ENCODE measurements around the gene DKKL1. TPM values are rescaled to one million over a fixed set of nuclear protein-coding genes. Genes with fewer than 3 reads are reported as not detected.

DKKL1 gene
- total RNA-seq, 4 donors from 2014 or later = 2.6 TPM; not detected in 3

- TF ChIP-seq, protein P1, sequence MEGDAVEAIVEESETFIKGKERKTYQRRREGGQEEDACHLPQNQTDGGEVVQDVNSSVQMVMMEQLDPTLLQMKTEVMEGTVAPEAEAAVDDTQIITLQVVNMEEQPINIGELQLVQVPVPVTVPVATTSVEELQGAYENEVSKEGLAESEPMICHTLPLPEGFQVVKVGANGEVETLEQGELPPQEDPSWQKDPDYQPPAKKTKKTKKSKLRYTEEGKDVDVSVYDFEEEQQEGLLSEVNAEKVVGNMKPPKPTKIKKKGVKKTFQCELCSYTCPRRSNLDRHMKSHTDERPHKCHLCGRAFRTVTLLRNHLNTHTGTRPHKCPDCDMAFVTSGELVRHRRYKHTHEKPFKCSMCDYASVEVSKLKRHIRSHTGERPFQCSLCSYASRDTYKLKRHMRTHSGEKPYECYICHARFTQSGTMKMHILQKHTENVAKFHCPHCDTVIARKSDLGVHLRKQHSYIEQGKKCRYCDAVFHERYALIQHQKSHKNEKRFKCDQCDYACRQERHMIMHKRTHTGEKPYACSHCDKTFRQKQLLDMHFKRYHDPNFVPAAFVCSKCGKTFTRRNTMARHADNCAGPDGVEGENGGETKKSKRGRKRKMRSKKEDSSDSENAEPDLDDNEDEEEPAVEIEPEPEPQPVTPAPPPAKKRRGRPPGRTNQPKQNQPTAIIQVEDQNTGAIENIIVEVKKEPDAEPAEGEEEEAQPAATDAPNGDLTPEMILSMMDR (IDR thresholded peaks at IDR 0.05; ENCODE audit: low read depth) = no peak
These were observed 53.4 kb downstream of the DKKL1 start for GRCh38 chr19:49417088-49417487.

- TF ChIP-seq, protein P1 (IDR thresholded peaks at IDR 0.05; ENCODE audit: low read depth) = no peak
These were observed 54.8 kb downstream of the DKKL1 start for GRCh38 chr19:49418511-49418910.

DNA sequence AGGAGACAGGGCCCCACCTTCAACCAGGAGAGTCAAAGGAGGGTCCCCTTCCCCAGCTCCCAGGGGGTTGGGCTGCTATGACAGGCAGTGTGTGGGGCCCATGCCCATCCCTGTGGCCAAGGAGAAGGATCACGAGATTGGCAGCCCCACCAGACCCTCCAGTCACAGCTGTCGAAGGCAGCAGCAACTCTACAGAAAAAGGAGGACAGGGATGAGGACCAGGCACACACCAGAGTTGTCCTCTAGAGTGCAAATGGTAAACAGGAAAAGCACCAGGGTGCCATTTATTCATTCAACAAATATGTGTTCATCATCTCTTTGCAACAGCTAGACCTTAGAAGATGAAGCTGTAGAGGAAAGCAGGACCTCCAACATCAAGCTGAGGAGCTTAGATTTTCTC, 55.5 kb downstream of the DKKL1 start:
- TF ChIP-seq, protein P1 (IDR thresholded peaks at IDR 0.05; ENCODE audit: low read depth) = no peak

GRCh38 chr19:49420227-49420626, 56.5 kb downstream of the DKKL1 start:
- TF ChIP-seq, protein P1 (IDR thresholded peaks at IDR 0.05; ENCODE audit: low read depth) = no peak

GRCh38 chr19:49421039-49421877, 57.6 kb downstream of the DKKL1 start:
- TF ChIP-seq, protein P1 (IDR thresholded peaks at IDR 0.05; ENCODE audit: low read depth) = no peak

DNA sequence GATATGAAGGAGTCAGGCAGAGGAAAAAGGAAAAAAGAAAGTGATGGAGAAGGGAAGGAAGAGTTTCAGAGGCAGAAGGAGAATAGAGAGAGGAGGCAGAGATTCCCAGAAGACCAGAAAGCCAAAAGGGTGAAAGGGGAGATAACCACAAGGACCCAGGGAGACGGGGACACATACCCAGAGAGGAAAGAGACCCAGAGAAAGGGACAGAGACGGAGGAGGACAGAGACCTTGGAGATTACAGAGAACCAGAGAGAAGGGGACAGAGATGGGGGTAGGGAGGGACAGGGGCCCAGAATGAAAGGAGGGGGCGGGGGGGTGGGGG, 58.2 kb downstream of the DKKL1 start:
- TF ChIP-seq, protein P1 (IDR thresholded peaks at IDR 0.05; ENCODE audit: low read depth) = no peak

- TF ChIP-seq, protein P1 (IDR thresholded peaks at IDR 0.05; ENCODE audit: low read depth) = no peak
These were observed 58.9 kb downstream of the DKKL1 start for GRCh38 chr19:49422407-49423070.
